ENCODE results near the gene NFE2L1. TPM values are rescaled to one million over a fixed set of nuclear protein-coding genes. Genes with fewer than 3 reads are reported as not detected.

The NFE2L1 gene
- total RNA-seq, 1 experiment from 2014 or later, result 91.7 TPM

DNA sequence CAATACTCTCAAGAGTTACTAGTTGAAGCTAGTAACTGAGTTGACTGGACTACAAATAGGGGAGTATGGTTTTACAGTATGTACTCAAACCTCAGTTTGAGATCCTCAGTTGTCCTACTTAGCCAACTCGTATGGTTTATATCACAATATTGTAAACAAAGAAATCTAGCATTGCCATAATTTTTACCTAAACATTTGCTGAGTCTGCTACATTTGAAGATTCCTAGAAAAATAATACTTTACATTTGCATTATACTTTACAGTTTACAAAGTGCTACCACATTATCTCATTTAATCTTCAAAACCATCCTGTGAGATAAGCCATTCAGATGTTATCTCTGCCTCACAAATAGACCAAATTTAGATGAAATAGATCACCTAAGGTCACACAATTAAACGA is 36.8 kb downstream of the NFE2L1 start:
- Histone ChIP-seq H3K9me2 (ENCODE audit: insufficient read depth) (no peaks in the 10 kb centered on the region), H3K4me1 (replicated peaks; ENCODE audit: insufficient read depth) (no peaks in the 10 kb centered on the region), H3K9me3 (ENCODE audit: insufficient read depth, low read depth) (no peaks in the 10 kb centered on the region), H3F3A (ENCODE audit: insufficient read depth, low read depth) (peaks cover 30% of the 10 kb centered on the region), H3K4me2 (no peak overlapping the region), H3K4me3 (no peak overlapping the region), H3K27me3 (ENCODE audit: insufficient read depth, low read depth) (no peaks in the 10 kb centered on the region), H3K36me3 (ENCODE audit: low read depth) (no peaks in the 10 kb centered on the region), H3K27ac (no peak overlapping the region), H2AFZ (no peak overlapping the region), H3K79me2 (ENCODE audit: low read depth) (peaks cover 88% of the 10 kb centered on the region), H4K20me1 (ENCODE audit: insufficient read depth) (peaks cover 46% of the 10 kb centered on the region)
- intact Hi-C loops (cut with micrococcal nuclease; ENCODE audit: unreplicated experiment), result no loop called here
- TF ChIP-seq, protein P1, sequence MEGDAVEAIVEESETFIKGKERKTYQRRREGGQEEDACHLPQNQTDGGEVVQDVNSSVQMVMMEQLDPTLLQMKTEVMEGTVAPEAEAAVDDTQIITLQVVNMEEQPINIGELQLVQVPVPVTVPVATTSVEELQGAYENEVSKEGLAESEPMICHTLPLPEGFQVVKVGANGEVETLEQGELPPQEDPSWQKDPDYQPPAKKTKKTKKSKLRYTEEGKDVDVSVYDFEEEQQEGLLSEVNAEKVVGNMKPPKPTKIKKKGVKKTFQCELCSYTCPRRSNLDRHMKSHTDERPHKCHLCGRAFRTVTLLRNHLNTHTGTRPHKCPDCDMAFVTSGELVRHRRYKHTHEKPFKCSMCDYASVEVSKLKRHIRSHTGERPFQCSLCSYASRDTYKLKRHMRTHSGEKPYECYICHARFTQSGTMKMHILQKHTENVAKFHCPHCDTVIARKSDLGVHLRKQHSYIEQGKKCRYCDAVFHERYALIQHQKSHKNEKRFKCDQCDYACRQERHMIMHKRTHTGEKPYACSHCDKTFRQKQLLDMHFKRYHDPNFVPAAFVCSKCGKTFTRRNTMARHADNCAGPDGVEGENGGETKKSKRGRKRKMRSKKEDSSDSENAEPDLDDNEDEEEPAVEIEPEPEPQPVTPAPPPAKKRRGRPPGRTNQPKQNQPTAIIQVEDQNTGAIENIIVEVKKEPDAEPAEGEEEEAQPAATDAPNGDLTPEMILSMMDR (conservative IDR thresholded peaks at IDR 0.05), result no peak
- TF ChIP-seq EZH2 (IDR thresholded peaks at IDR 0.05; ENCODE audit: low read depth), result no peak
- DNase-seq, result no peak
- ChIA-PET POLR2A (ENCODE audit: unreplicated experiment) (no interaction called here), CTCF (no interaction called here)
- no TSS peak for BruUV-seq (replicated peaks)

DNA sequence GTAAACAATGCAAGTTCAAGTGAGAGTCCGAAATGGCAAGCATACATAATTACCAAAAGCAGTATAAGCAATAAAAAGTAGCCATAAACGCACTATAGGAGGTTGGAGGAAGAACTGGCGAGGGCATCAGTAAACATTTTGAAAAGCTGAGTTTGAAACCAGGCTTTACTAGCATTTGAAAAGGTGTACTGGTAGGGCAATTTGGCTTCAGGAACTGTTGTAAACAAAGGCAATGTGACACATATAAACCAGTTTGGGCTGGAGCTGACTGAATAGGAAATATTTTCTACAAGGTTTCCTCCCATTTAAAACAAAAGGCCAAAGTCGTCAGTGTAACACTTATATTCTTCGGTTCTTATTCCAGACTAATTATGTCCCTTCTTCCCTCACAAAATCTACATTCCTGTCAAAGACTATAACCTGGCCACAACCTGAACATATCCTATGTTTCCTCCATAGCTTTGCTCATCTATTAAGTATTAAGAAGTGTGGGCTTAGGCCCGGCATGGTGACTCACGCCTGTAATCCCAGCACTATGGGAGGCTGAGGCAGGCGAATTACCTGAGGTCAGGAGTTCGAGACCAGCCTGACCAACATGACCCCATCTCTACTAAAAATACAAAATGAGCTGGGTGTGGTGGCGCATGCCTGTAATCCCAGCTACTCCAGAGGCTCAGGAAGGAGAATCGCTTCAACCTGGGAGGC is 45.3 kb downstream of the NFE2L1 start:
- 0 out of 2 replicates have a peak, but pooled peaks cover 8% of the 10 kb centered on the region for H3K4me1 ChIP-seq (replicated peaks; ENCODE audit: insufficient read depth)
- no peak for DNase-seq
- POLR2A ChIA-PET (ENCODE audit: unreplicated experiment), result no interaction called here
- no peaks in the 10 kb centered on the region for H3K9me3 ChIP-seq (ENCODE audit: insufficient read depth, low read depth)
- no peak overlapping the region for H3K27ac ChIP-seq
- H3K79me2 ChIP-seq (ENCODE audit: low read depth), result peaks cover 100% of the 10 kb centered on the region
- no TSS peak for BruUV-seq (replicated peaks)
- H3F3A ChIP-seq (ENCODE audit: insufficient read depth, low read depth), result peaks cover 17% of the 10 kb centered on the region; the same call in 1 of the 2 replicates
- no peak overlapping the region for H3K4me2 ChIP-seq
- H3K27me3 ChIP-seq (ENCODE audit: insufficient read depth, low read depth), result no peaks in the 10 kb centered on the region
- peaks cover 86% of the 10 kb centered on the region for H4K20me1 ChIP-seq (ENCODE audit: insufficient read depth)
- H3K4me3 ChIP-seq, result no peak overlapping the region
- TF ChIP-seq, protein P1 (conservative IDR thresholded peaks at IDR 0.05), result no peak
- TF ChIP-seq EZH2 (IDR thresholded peaks at IDR 0.05; ENCODE audit: low read depth), result no peak
- no peaks in the 10 kb centered on the region for H3K9me2 ChIP-seq (ENCODE audit: insufficient read depth)
- intact Hi-C loops (cut with micrococcal nuclease; ENCODE audit: unreplicated experiment), result no loop called here
- H3K36me3 ChIP-seq (ENCODE audit: low read depth), result peaks cover 20% of the 10 kb centered on the region; the same call in 1 of the 2 replicates
- H2AFZ ChIP-seq, result no peak overlapping the region
- CTCF ChIA-PET, result no interaction called here

DNA sequence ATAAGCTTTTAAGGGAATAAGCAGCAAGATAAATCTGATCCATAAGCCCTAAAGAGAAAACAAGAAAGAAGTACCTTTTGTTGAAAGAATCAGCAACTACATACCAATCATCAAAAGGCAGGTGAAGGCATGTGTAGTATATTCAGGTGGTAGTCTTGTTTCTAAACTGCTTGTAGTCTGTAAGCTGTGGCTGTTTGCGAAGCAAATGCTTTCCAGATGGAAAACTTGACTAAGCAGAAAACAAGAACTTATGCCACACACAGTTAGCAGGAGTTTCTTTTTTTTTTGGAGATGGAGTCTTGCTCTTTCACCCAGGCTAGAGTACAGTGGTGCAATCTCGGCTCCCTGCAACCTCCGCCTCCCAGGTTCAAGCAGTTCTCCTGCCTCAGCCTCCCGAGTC is 47.5 kb downstream of the NFE2L1 start:
- Histone ChIP-seq H3K27ac (no peak overlapping the region), H3F3A (ENCODE audit: insufficient read depth, low read depth) (peaks cover 34% of the 10 kb centered on the region), H3K4me2 (no peak overlapping the region), H3K9me3 (ENCODE audit: insufficient read depth, low read depth) (no peaks in the 10 kb centered on the region), H3K4me3 (no peak overlapping the region), H3K9me2 (ENCODE audit: insufficient read depth) (no peaks in the 10 kb centered on the region), H4K20me1 (ENCODE audit: insufficient read depth) (peaks cover 90% of the 10 kb centered on the region), H3K36me3 (ENCODE audit: low read depth) (peaks cover 16% of the 10 kb centered on the region; the same call in 1 of the 2 replicates), H3K79me2 (ENCODE audit: low read depth) (peaks cover 100% of the 10 kb centered on the region), H2AFZ (no peak overlapping the region), H3K4me1 (replicated peaks; ENCODE audit: insufficient read depth) (peaks cover 21% of the 10 kb centered on the region), H3K27me3 (ENCODE audit: insufficient read depth, low read depth) (no peaks in the 10 kb centered on the region)
- intact Hi-C loops (cut with micrococcal nuclease; ENCODE audit: unreplicated experiment), result no loop called here
- ChIA-PET CTCF (no interaction called here), POLR2A (ENCODE audit: unreplicated experiment) (interaction anchor here (0.7 kb wide), 1 partner anchor 136 kb away, joined by 5 read pairs; no protein-coding TSS in a partner anchor)
- TF ChIP-seq, protein P1 (conservative IDR thresholded peaks at IDR 0.05), result no peak
- no peak for TF ChIP-seq EZH2 (IDR thresholded peaks at IDR 0.05; ENCODE audit: low read depth)
- no peak for DNase-seq
- BruUV-seq (replicated peaks), result no TSS peak

Measured in PC-9 (cell line).